Hepatocyte (in vitro differentiated cells): ENCODE results near the gene SLC4A1AP. TPM values are rescaled to one million over a fixed set of nuclear protein-coding genes. Genes with fewer than 3 reads are reported as not detected.

Experiments
- DNase-seq: peaks from one replicate; pipeline ENCODE4 v3.0.0-alpha.2; 2016; ENCODE audit warnings: low spot score
- H2AFZ ChIP-seq: fragments of 200-600 bp; sonication (generic); 2 replicates; pipeline ENCODE4 v1.6.0; 2016; ENCODE audit warnings: antibody characterized with exemption, mild to moderate bottlenecking
- H3K27ac ChIP-seq: fragments of 200-600 bp; sonication (generic); 2 replicates; pipeline ENCODE4 v1.5.1; 2016; ENCODE audit warnings: mild to moderate bottlenecking
- H3K27me3 ChIP-seq: fragments of 200-600 bp; sonication (generic); 2 replicates; pipeline ENCODE4 v1.6.1; 2016
- H3K36me3 ChIP-seq: fragments of 200-600 bp; sonication (generic); replicated peaks from 2 replicates; pipeline ENCODE4 v1.5.1; 2016; ENCODE audit warnings: low read depth; ENCODE audit not compliant: insufficient read depth
- H3K4me1 ChIP-seq: fragments of 200-600 bp; sonication (generic); 2 replicates; pipeline ENCODE4 v1.5.1; 2016; ENCODE audit warnings: mild to moderate bottlenecking, moderate library complexity; ENCODE audit not compliant: insufficient read depth
- H3K4me2 ChIP-seq: fragments of 200-600 bp; sonication (generic); 2 replicates; pipeline ENCODE4 v1.6.0; 2016
- H3K4me3 ChIP-seq: fragments of 200-600 bp; sonication (generic); 2 replicates; pipeline ENCODE4 v1.5.1; 2016; ENCODE audit warnings: mild to moderate bottlenecking
- H3K79me2 ChIP-seq: fragments of 200-600 bp; sonication (generic); 2 replicates; pipeline ENCODE4 v1.6.0; 2017; ENCODE audit warnings: mild to moderate bottlenecking
- H3K9me2 ChIP-seq: fragments of 200-600 bp; sonication (generic); replicated peaks from 2 replicates; pipeline ENCODE4 v1.6.0; 2017; ENCODE audit warnings: mild to moderate bottlenecking; ENCODE audit not compliant: insufficient read depth
- H3K9me3 ChIP-seq: fragments of 200-600 bp; sonication (generic); 2 replicates; pipeline ENCODE4 v1.5.1; 2016; ENCODE audit warnings: low read depth, mild to moderate bottlenecking
- H4K20me1 ChIP-seq: fragments of 200-600 bp; sonication (generic); 2 replicates; pipeline ENCODE4 v1.6.0; 2016; ENCODE audit warnings: mild to moderate bottlenecking; ENCODE audit not compliant: insufficient read depth, poor library complexity, severe bottlenecking
- EZH2 ChIP-seq: fragments of 200-600 bp; sonication (generic); IDR thresholded peaks from 2 replicates; pipeline ENCODE4 v1.6.1; 2016; ENCODE audit warnings: antibody characterized with exemption, mild to moderate bottlenecking, borderline replicate concordance
- EZH2phosphoT487 ChIP-seq: fragments of 200-600 bp; sonication (generic); IDR thresholded peaks from one replicate; pipeline ENCODE4 v1.6.1; 2018; ENCODE audit warnings: antibody characterized with exemption, mild to moderate bottlenecking, low read depth, moderate library complexity; ENCODE audit not compliant: unreplicated experiment, severe bottlenecking
- WGBS: methylation state at CpG from one replicate; pipeline ENCODE4 v1.1.6; 2016; ENCODE audit warnings: low lambda C conversion rate; ENCODE audit errors: missing lambda C conversion rate; 5-methylcytosine and 5-hydroxymethylcytosine counted together
- polyA plus RNA-seq: library from polyadenylated mRNA; unstranded; fragments of >200 nt; fragmentation: Nextera tagmentation; extraction: Ambion mirVana; gene quantifications from 2 replicates; pipeline ENCODE4 v1.2.1, GENCODE V29; 2016
- total RNA-seq: library from RNA; depleted of rRNA; stranded (reverse); fragments of >200 nt; gene quantifications from 2 replicates; pipeline ENCODE4 v1.2.3, GENCODE V29; 2014
- TF ChIP-seq, protein P1 (sequence below): fragments of 200-600 bp; sonication (generic); IDR thresholded peaks from 2 replicates; pipeline ENCODE4 v1.5.1; 2016; ENCODE audit warnings: antibody characterized with exemption, mild to moderate bottlenecking; ENCODE audit not compliant: poor library complexity

The SLC4A1AP gene
- total and polyA plus RNA-seq, 2 experiments from 2014 or later: 21.1 to 21.9 TPM

DNA sequence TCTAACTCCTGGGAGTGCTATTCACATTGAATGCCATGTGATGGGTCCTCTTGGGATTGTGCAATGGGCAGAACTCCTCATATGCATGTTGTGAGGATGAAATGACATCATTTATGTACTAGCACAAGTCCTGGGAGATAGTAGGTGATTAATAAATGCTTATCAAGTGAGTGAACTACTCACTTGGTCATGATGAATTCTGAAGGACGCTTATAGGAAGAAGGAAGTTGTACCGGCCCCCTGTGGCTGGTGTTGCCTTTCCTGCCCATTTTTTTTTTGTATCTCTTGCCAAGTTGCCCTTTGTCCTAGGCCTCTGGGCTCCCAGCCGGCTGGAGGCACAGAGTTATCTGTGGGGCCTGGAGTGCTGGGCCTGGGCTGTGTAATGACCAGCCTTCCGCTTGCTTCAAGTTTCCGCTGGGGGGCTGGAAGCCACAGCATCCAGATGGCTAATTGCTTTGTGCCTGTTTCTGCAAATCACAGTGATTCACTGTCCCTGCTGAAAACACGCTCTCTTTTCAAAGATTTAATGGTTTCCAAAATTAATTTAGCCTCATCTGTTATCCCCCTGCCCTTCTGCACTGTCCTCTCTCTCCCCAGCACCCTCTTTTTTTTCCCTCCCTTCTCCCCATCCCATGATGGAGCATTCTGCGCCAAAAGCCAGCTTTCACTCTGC, 74.1 kb downstream of the SLC4A1AP start:
- Histone ChIP-seq H3K9me3 (no peaks in the 10 kb centered on the region), H3K4me1 (peaks cover 16% of the 10 kb centered on the region), H3K36me3 (no peaks in the 10 kb centered on the region), H3K27ac (peak overlapping the region; percentile 94), H3K4me2 (peak overlapping the region; percentile 31), H3K27me3 (no peaks in the 10 kb centered on the region), H4K20me1 (no peaks in the 10 kb centered on the region), H3K4me3 (no peak overlapping the region), H3K9me2 (no peaks in the 10 kb centered on the region), H2AFZ (no peak overlapping the region), H3K79me2 (no peaks in the 10 kb centered on the region)
- peak; percentile 70 for DNase-seq
- 60% methylated on average over 7 of the region's 7 CpGs for whole genome bisulfite sequencing
- TF ChIP-seq EZH2phosphoT487 (no peak), EZH2 (no peak)
- TF ChIP-seq, protein P1, sequence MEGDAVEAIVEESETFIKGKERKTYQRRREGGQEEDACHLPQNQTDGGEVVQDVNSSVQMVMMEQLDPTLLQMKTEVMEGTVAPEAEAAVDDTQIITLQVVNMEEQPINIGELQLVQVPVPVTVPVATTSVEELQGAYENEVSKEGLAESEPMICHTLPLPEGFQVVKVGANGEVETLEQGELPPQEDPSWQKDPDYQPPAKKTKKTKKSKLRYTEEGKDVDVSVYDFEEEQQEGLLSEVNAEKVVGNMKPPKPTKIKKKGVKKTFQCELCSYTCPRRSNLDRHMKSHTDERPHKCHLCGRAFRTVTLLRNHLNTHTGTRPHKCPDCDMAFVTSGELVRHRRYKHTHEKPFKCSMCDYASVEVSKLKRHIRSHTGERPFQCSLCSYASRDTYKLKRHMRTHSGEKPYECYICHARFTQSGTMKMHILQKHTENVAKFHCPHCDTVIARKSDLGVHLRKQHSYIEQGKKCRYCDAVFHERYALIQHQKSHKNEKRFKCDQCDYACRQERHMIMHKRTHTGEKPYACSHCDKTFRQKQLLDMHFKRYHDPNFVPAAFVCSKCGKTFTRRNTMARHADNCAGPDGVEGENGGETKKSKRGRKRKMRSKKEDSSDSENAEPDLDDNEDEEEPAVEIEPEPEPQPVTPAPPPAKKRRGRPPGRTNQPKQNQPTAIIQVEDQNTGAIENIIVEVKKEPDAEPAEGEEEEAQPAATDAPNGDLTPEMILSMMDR: no peak

DNA sequence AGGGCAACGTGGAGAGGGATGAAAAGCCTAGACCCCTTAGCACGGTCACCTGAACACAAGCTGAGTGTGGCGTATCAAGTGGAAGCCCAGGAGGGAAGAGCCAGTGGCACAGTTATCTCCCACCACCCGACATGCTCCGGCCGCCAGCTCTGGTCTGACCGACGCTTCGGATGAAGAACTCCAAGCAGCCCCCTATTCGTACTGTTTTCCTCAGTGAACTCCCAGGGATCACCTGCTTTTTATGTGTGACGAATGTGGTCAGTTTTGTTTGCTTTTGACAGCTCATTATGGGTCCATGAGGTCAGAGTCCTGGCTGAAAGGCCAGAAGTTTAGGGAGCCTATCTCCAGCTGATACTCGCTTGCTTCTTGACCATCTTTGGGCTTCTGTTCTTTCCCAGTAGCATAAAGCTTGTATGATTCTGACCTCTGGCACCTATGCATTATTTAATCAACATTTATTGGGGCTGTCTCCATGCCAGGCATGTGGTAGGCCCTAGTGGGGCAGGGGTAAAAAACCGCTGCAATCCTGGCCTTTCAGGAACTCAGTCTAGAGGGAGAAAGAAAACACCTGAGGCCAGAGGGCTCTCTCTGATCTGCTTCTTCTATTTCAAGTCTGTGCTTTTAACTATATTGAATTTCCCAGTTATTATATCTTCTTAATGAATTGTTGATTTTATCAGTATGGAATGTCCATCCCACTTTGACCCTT, 74.8 kb downstream of the SLC4A1AP start:
- no peaks in the 10 kb centered on the region for H3K79me2 ChIP-seq
- no peak overlapping the region for H3K4me3 ChIP-seq
- H3K36me3 ChIP-seq: no peaks in the 10 kb centered on the region
- peaks cover 16% of the 10 kb centered on the region for H3K4me1 ChIP-seq
- H3K27me3 ChIP-seq: no peaks in the 10 kb centered on the region
- WGBS: 87% methylated on average over 12 of the region's 13 CpGs
- DNase-seq: no peak
- H2AFZ ChIP-seq: no peak overlapping the region
- peak overlapping the region; percentile 31 for H3K4me2 ChIP-seq
- peak overlapping the region; percentile 94 for H3K27ac ChIP-seq
- no peaks in the 10 kb centered on the region for H3K9me3 ChIP-seq
- no peaks in the 10 kb centered on the region for H4K20me1 ChIP-seq
- H3K9me2 ChIP-seq: no peaks in the 10 kb centered on the region
- TF ChIP-seq, protein P1: no peak
- TF ChIP-seq EZH2phosphoT487 (no peak), EZH2 (no peak)

DNA sequence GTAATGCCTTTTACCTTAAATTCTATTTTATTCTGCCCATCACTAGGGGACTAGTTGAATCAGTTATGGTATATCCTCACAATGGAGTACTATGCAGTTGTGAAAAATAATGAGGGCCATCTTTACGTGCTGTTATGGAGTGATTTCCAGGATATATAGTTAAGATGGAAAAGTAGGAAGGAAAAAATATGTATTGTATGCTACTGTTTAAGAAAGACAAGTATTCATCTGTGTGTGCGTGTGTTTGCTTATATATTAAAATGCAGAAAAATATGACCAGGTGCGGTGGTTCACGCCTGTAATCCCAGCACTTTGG, 75.3 kb downstream of the SLC4A1AP start:
- Histone ChIP-seq H3K9me2 (no peaks in the 10 kb centered on the region), H3K4me1 (peaks cover 16% of the 10 kb centered on the region), H3K36me3 (no peaks in the 10 kb centered on the region), H3K9me3 (no peaks in the 10 kb centered on the region), H3K4me2 (no peak overlapping the region), H3K79me2 (no peaks in the 10 kb centered on the region), H3K27ac (peak overlapping the region; percentile 94), H3K4me3 (no peak overlapping the region), H3K27me3 (no peaks in the 10 kb centered on the region), H2AFZ (no peak overlapping the region), H4K20me1 (no peaks in the 10 kb centered on the region)
- DNase-seq: no peak
- WGBS: 97% methylated on average over 4 of the region's 4 CpGs
- TF ChIP-seq, protein P1: no peak
- TF ChIP-seq EZH2 (no peak), EZH2phosphoT487 (no peak)
